GM19324 (cell line): Measurements from ENCODE around the gene SPATA31D3.
"Not testable (repeated sequence)": the region's sequence is repeated elsewhere in the genome, so short reads cannot be mapped to it uniquely, and the experiment has no call there.

Experiments
- ATAC-seq: cut with Tn5 transposase; IDR thresholded peaks from one replicate; pipeline ENCODE4 v1.9.1; 2021; ENCODE audit warnings: mild to moderate bottlenecking, moderate library complexity; ENCODE audit not compliant: unreplicated experiment, low FRiP score

Gene SPATA31D3

DNA sequence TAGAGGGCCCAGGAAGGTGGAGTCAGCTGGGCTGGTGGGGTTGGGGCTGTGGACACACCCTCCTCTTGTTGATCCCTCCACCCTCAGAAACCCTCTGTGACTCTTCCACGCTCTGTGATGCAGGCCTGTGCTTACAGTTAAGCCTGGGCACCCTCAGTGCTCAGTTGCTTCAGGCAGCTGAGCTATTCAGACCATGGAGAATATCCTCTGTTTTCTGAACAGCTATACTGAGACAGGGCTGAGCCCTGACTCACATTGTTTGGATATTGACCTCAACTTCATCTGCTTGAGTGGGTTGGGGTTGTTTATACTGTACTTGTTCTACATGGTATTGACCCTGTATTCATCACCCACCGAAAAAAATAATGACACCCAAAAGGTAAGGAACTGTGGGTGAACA, at the start of gene SPATA31D3:
Gene SPATA31D3 (plus strand): TSS at position 108 of the 400 bp plus-strand sequence. CDS start 86 bp downstream, at position 194.
- not testable (repeated sequence) for ATAC-seq

GRCh38 chr9:81893929-81894328, 49.4 kb upstream of the SPATA31D3 start:
- no peak for ATAC-seq

GRCh38 chr9:81894891-81895290, 48.4 kb upstream of the SPATA31D3 start:
- ATAC-seq: no peak

- ATAC-seq: no peak
Measured at GRCh38 chr9:81896070-81896469, 47.2 kb upstream of the SPATA31D3 start.

DNA sequence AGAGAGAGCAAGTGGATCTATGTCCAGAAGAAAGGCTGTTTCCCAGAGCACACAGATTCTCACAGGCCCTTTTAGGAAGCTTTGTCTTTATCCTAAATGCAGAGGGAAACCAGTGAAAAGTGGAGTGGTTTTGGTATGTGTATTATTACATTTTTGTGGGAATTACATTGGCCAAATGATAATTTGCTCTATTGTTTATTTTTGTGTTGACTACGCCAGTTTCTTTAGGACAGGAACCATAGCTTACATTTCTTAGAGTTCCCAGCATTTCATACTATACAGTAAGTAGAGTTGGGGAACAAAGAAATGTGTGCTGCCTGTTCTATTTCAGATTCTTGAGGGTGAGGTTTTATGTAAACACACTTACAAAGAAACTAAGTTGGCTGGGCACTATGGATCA, 44.4 kb upstream of the SPATA31D3 start:
- no peak for ATAC-seq

- no peak for ATAC-seq
Measured at GRCh38 chr9:81902196-81902595, 41.1 kb upstream of the SPATA31D3 start.

DNA sequence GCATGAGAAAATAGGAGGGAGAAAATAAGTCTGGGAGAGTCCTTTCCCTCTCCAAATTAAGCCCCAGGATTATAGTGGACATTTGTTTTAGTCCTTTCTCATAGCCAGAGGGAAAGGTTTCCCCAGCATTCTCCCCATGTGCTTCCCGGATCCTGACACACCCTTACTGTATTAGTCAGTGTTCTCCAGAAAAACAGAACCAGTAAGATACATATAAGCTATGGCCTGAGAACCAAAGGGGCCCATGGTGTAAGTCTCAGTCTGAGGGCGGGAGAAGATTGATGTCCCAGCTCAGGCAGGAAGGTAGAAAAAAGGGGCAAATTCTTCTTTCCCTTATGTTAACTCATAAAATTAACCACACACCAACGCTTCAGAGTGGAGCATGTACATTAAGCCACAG, 40.7 kb upstream of the SPATA31D3 start:
- no peak for ATAC-seq

DNA sequence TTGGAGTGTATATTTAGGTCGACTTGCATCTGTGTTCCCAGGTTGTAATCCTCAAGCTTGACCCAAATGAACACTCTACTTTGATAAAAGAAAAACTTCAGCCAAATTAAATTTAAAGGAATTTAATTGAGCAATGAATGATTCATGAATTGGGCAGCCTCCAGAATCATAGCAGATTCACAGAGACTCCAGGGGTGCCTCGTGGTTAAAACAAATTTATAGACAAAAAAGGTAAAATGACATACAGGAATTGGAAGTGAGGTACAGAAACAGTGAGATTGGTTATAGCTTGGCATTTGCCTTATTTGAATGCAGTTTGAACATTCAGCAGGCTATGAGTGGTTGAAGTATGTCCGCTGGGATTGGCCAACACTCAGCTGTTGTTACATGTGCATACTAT, 36.6 kb upstream of the SPATA31D3 start:
- ATAC-seq: no peak

DNA sequence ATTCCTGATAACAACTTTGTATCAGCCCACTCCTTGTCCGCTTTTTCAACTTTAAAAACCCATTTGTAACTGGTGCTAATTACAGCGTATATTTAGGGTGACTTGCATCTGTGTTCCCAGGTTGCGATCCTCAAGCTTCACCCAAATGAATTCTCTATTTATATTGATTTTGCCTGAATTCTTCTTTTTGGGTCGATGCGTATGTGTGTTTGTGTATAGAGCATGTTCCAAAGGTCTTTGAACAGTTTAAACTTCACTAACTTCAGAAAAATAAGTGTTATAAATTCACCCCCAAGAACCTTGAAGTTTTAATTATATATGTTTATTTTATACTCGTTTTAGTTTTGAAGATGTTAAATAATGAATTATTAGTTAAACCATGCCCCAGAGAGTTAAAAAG, 31.2 kb upstream of the SPATA31D3 start:
- no peak for ATAC-seq

GRCh38 chr9:81915801-81916505, 27.3 kb upstream of the SPATA31D3 start:
- no peak for ATAC-seq

DNA sequence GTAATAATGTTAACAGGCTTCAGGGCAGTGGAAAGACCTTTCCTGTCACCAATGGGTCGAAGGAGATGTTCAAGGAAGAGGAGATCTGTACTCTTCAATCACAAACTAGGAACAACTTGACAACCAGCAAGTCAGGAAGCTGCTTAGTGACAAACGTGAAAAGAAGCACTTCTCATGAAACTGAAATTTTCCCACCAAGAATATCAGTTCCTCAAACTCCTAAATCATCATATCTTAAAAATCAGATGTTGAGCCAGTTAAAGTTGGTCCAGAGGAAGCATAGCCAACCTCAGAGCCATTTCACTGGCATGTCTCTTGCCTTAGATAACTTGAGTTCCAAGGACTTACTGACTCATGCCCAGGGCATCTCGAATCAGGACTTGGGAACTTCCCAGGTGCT, 24.8 kb upstream of the SPATA31D3 start:
- not testable (repeated sequence) for ATAC-seq

GRCh38 chr9:81928305-81928704, 15.0 kb upstream of the SPATA31D3 start, which contains the start of gene SPATA31D4:
Gene SPATA31D4 (plus strand): TSS chr9:81928428. CDS start chr9:81928514, 86 bp downstream.
- not testable (repeated sequence) for ATAC-seq

- ATAC-seq: not testable (repeated sequence)
Measured at GRCh38 chr9:81930147-81930546, 13.2 kb upstream of the SPATA31D3 start.

- ATAC-seq: not testable (repeated sequence)
Measured at GRCh38 chr9:81933547-81933946, 9.8 kb upstream of the SPATA31D3 start.

DNA sequence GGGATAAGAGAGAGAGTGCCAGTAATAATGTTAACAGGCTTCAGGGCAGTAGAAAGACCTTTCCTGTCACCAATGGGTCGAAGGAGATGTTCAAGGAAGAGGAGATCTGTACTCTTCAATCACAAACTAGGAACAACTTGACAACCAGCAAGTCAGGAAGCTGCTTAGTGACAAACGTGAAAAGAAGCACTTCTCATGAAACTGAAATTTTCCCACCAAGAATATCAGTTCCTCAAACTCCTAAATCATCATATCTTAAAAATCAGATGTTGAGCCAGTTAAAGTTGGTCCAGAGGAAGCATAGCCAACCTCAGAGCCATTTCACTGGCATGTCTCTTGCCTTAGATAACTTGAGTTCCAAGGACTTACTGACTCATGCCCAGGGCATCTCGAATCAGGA, 5.3 kb downstream of the SPATA31D3 start:
- not testable (repeated sequence) for ATAC-seq

DNA sequence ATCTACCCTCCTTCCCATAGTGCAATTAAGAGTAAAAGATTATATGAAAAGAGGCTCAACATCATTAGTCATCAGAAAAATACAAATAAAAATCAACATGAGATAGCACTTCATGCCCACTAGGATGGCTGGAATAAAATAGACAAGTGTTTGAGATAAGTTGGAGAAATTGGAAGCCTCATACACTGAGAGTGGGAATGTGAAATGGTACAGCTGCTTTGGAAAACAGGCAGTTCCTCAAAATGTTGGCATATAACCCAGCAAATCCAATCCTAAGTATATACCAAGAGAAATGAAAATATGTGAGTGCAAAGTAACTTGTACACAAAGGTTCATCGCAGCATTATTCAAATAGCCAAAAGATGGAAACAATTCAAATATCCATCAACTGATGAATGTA, 9.8 kb downstream of the SPATA31D3 start:
- ATAC-seq: no peak

DNA sequence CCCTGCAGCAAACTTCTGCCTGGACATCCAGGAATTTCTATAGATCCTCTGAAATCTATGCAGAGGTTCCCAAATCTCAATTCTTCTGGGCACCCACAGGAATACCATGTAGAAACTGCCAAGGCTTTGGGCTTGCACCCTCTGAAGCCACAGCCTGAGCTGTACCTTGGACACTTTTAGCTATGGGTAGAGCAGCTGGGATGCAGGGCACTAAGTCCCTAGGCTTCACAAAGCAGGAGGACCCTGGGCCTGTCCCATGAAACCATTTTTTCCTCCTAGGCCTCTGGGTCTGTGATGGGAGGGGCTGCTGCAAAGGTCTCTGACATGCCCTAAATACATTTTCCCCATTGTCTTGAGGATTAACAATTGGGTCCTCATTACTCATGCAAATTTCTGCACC, 12.3 kb downstream of the SPATA31D3 start:
- no peak for ATAC-seq

- no peak for ATAC-seq
Measured at GRCh38 chr9:81964218-81965171, 21.2 kb downstream of the SPATA31D3 start.

- ATAC-seq: no peak
Measured at GRCh38 chr9:81968026-81968425, 24.7 kb downstream of the SPATA31D3 start.

DNA sequence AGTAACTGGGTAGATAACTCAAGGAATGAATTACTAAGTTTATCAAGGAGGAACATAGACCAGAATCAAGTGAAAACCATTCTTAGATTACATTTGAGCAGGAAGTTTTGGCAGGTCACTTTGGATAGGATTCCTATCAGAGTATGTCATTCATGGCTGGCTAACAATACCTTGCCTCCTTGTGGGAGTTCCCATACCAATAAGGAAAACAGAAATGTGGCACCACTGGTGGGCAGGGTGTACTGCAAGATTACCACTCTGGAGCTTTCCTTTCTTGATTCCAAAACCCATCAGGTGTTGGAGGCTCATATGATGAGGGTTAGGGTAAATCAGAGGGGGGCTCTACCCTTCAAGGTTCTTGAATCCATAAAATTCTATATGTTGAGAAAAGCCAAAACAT, 26.7 kb downstream of the SPATA31D3 start:
- no peak for ATAC-seq

- no peak for ATAC-seq
Measured at GRCh38 chr9:81971727-81972126, 28.4 kb downstream of the SPATA31D3 start.
